CD14-positive monocyte (primary cell): Measurements from ENCODE around the gene IP6K2. TPM values are rescaled to one million over a fixed set of nuclear protein-coding genes. Genes with fewer than 3 reads are reported as not detected.
A peak's percentile ranks its signal among the peaks of the same experiment; 100 is the strongest.

Experiments
- DNase-seq, 3 donors: peaks; one replicate each; pipeline ENCODE4 v3.0.0-alpha.2; 2011 to 2022
- H2AFZ ChIP-seq: 2 replicates; pipeline ENCODE4 v1.6.0; 2012; ENCODE audit warnings: mild to moderate bottlenecking, low read depth, low read length, inconsistent platforms; ENCODE audit not compliant: insufficient read depth, poor library complexity, severe bottlenecking
- H3K27ac ChIP-seq, 2 donors: 1 replicate in 1 of 2; 2 replicates in 1 of 2; pipeline ENCODE4 v1.5.1; 2012 to 2013; ENCODE audit warnings: low read length in 2 of 2, control low read depth in 1 of 2, inconsistent platforms in 1 of 2, low read depth in 1 of 2, mild to moderate bottlenecking in 1 of 2
- H3K27me3 ChIP-seq, 2 donors: one replicate each; pipeline versions ENCODE4 v1.6.0 to v1.6.1; 2011 to 2013; ENCODE audit warnings: low read length in 2 of 2; ENCODE audit not compliant: control insufficient read depth in 2 of 2, insufficient read depth in 2 of 2
- H3K36me3 ChIP-seq, 2 donors: replicated peaks in 1 of 2; 1 replicate in 1 of 2; 2 replicates in 1 of 2; pipeline versions ENCODE4 v1.5.1 to v1.6.1; 2012 to 2013; ENCODE audit warnings: low read length in 2 of 2, control low read depth in 1 of 2, inconsistent platforms in 1 of 2, mild to moderate bottlenecking in 1 of 2; ENCODE audit not compliant: insufficient read depth in 2 of 2, control insufficient read depth in 1 of 2
- H3K4me1 ChIP-seq, 2 donors: 1 replicate in 1 of 2; 2 replicates in 1 of 2; pipeline versions ENCODE4 v1.5.1 to v1.6.1; 2012 to 2013; ENCODE audit warnings: low read length in 2 of 2, control low read depth in 1 of 2, inconsistent platforms in 1 of 2, mild to moderate bottlenecking in 1 of 2, moderate library complexity in 1 of 2; ENCODE audit not compliant: insufficient read depth in 2 of 2, control insufficient read depth in 1 of 2
- H3K4me2 ChIP-seq: replicated peaks from 2 replicates; pipeline ENCODE3; 2012; ENCODE audit warnings: low read length, moderate library complexity, mild to moderate bottlenecking; ENCODE audit not compliant: poor library complexity, severe bottlenecking; ENCODE audit errors: extremely low read depth
- H3K4me3 ChIP-seq, 3 experiments: fragments of 200-600 bp in 1 of 3; sonication (generic) in 1 of 3; replicated peaks in 1 of 3; 1 replicate in 2 of 3; 2 replicates in 1 of 3; pipeline ENCODE4 v1.5.1; 2011 to 2013; ENCODE audit warnings: low read length in 3 of 3, mild to moderate bottlenecking in 3 of 3, control low read depth in 2 of 3, low read depth in 2 of 3, inconsistent platforms in 1 of 3, moderate library complexity in 1 of 3
- H3K79me2 ChIP-seq: 2 replicates; pipeline ENCODE4 v1.6.0; 2012; ENCODE audit warnings: mild to moderate bottlenecking, control low read depth, inconsistent platforms, low read length, moderate library complexity; ENCODE audit not compliant: insufficient read depth
- H3K9ac ChIP-seq: 2 replicates; pipeline ENCODE4 v1.6.0; 2017; ENCODE audit warnings: low read length, mild to moderate bottlenecking; ENCODE audit not compliant: insufficient read depth, poor library complexity, severe bottlenecking
- H3K9me3 ChIP-seq, 2 donors: replicated peaks in 1 of 2; 1 replicate in 1 of 2; 2 replicates in 1 of 2; pipeline versions ENCODE4 v1.5.1 to v1.6.1; 2012 to 2013; ENCODE audit warnings: low read length in 2 of 2, control low read depth in 1 of 2; ENCODE audit not compliant: control insufficient read depth in 1 of 2, insufficient read depth in 1 of 2
- H4K20me1 ChIP-seq: 2 replicates; pipeline ENCODE4 v1.6.0; 2012; ENCODE audit warnings: mild to moderate bottlenecking, low read length, control low read depth, moderate library complexity; ENCODE audit not compliant: insufficient read depth
- H3K27ac Mint-ChIP-seq, 7 donors: one replicate each; pipeline ENCODE4 v1.8.0; 2020; ENCODE audit warnings: mild to moderate bottlenecking in 7 of 7, mixed read lengths in 7 of 7, moderate library complexity in 6 of 7, inconsistent platforms in 2 of 7
- H3K27me3 Mint-ChIP-seq, 3 donors: one replicate each; pipeline ENCODE4 v1.8.0; 2021 to 2022; ENCODE audit warnings: low read depth in 3 of 3, mild to moderate bottlenecking in 3 of 3, mixed read lengths in 3 of 3, moderate library complexity in 3 of 3, inconsistent platforms in 1 of 3
- H3K36me3 Mint-ChIP-seq, 2 donors: one replicate each; pipeline ENCODE4 v1.8.0; 2020; ENCODE audit warnings: mixed read lengths in 2 of 2, inconsistent platforms in 1 of 2, mild to moderate bottlenecking in 1 of 2
- H3K4me1 Mint-ChIP-seq: one replicate; pipeline ENCODE4 v1.8.0; 2020; ENCODE audit warnings: mild to moderate bottlenecking, mixed read lengths
- H3K4me3 Mint-ChIP-seq, 2 donors: one replicate each; pipeline ENCODE4 v1.8.0; 2020; ENCODE audit warnings: mild to moderate bottlenecking in 2 of 2, mixed read lengths in 2 of 2, moderate library complexity in 1 of 2
- H3K9me3 Mint-ChIP-seq, 7 donors: one replicate each; pipeline ENCODE4 v1.8.0; 2020 to 2022; ENCODE audit warnings: mixed read lengths in 7 of 7, mild to moderate bottlenecking in 6 of 7, moderate library complexity in 6 of 7, inconsistent platforms in 2 of 7
- WGBS: methylation state at CpG from one replicate; pipeline ENCODE4 v1.1.5; 2013; ENCODE audit warnings: missing lambda C conversion rate; ENCODE audit not compliant: insufficient coverage; 5-methylcytosine and 5-hydroxymethylcytosine counted together
- intact Hi-C, 2 donors: fragments of 100-400 bp; cut with micrococcal nuclease; formaldehyde crosslinking; loops; one replicate each; pipeline versions ENCODE4 v1.15.0 to v1.15.1; 2023
- polyA plus RNA-seq, 3 donors: library from polyadenylated mRNA; depleted of rRNA in 1 of 3; unstranded in 2 of 3; stranded (reverse) in 1 of 3; fragments of 300-500 nt in 2 of 3; fragments of >200 nt in 1 of 3; fragmentation: Illumina TruSeq in 2 of 3; gene quantifications; 1 replicate in 2 of 3; 2 replicates in 1 of 3; pipeline ENCODE4 v1.2.3, GENCODE V29; 2012 to 2021
- TF ChIP-seq, protein P1 (sequence below): fragments of 200-600 bp; IDR thresholded peaks from one replicate; pipeline ENCODE4 v1.8.0; 2022; ENCODE audit warnings: antibody characterized with exemption, mild to moderate bottlenecking

The IP6K2 gene
- polyA plus RNA-seq, 3 donors, result 16.5 to 53.8 (median 18.7) TPM

GRCh38 chr3:48655063-48655462, 62.0 kb downstream of the IP6K2 start:
- H3K27me3 Mint-ChIP-seq, result peaks cover 11 to 33% (median 18%) of the 10 kb centered on the region in 3 donors
- intact Hi-C loops, result no loop called here
- 95% methylated on average over 3 of the region's 12 CpGs for whole genome bisulfite sequencing
- Histone ChIP-seq H3K27me3 (peaks cover 0 to 19% of the 10 kb centered on the region in 2 donors), H3K4me2 (peak overlapping the region; percentile 75), H3K4me3 (peak overlapping the region in 1 of 3 experiments; percentile 77), H3K9me3 (no peaks in the 10 kb centered on the region), H3K79me2 (no peaks in the 10 kb centered on the region), H4K20me1 (no peaks in the 10 kb centered on the region), H3K4me1 (peaks cover 17 to 24% of the 10 kb centered on the region in 2 donors), H2AFZ (peak overlapping the region; percentile 78), H3K27ac (no peak overlapping the region), H3K36me3 (no peaks in the 10 kb centered on the region), H3K9ac (peak overlapping the region; percentile 63)
- peak overlapping the region; percentile 56 to 67 for H3K4me3 Mint-ChIP-seq
- no peak overlapping the region for H3K27ac Mint-ChIP-seq
- no peak for DNase-seq
- H3K9me3 Mint-ChIP-seq, result peaks cover 0 to 5% (median 0%) of the 10 kb centered on the region in 7 donors
- no peaks in the 10 kb centered on the region for H3K36me3 Mint-ChIP-seq
- TF ChIP-seq, protein P1, sequence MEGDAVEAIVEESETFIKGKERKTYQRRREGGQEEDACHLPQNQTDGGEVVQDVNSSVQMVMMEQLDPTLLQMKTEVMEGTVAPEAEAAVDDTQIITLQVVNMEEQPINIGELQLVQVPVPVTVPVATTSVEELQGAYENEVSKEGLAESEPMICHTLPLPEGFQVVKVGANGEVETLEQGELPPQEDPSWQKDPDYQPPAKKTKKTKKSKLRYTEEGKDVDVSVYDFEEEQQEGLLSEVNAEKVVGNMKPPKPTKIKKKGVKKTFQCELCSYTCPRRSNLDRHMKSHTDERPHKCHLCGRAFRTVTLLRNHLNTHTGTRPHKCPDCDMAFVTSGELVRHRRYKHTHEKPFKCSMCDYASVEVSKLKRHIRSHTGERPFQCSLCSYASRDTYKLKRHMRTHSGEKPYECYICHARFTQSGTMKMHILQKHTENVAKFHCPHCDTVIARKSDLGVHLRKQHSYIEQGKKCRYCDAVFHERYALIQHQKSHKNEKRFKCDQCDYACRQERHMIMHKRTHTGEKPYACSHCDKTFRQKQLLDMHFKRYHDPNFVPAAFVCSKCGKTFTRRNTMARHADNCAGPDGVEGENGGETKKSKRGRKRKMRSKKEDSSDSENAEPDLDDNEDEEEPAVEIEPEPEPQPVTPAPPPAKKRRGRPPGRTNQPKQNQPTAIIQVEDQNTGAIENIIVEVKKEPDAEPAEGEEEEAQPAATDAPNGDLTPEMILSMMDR, result no peak
- H3K4me1 Mint-ChIP-seq, result peaks cover 16% of the 10 kb centered on the region

DNA sequence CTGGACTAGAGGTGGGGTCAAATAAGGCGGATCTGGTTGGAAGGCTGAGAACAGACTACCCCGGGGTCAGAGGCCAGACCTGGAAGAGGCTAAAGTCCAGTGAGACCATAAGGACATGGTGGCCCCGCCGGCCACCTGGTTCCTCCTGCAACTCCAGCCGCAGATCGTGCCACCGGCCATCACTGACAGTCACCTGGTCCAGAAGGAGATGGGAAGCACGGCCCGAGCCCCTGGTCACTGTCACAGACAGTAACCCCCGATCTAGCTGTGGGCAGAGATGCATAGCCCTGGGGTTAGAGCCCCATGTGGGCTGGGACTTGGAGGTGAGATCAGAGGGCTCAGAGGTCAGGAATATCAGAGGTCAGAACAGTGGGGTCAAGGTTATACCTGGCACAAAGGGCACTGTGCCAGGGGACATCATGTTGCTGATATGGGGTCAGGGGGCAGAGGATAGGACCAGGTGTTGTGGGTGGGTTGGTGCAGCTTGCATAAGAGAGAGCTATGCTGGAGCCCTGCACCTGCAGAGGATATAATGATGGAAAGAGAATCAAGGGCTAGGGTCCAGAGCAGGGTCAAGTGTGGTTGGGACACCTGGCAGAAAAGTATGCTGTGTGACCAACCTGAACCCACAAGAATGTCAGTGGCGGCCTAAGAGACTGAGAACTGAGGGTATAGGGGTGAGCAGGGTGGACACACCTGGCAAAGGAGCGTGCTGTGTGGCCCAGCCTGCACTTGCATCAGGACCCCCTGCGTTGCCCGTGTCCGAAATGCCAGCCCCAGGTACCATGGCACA, 63.9 kb downstream of the IP6K2 start:
- no peak overlapping the region for H3K9ac ChIP-seq
- peaks cover 8 to 22% (median 9%) of the 10 kb centered on the region in 3 donors for H3K27me3 Mint-ChIP-seq
- no peak overlapping the region for H3K4me3 Mint-ChIP-seq
- H3K27ac ChIP-seq, result no peak overlapping the region
- peaks cover 17 to 24% of the 10 kb centered on the region in 2 donors for H3K4me1 ChIP-seq
- H3K9me3 Mint-ChIP-seq, result peaks cover 0 to 3% (median 0%) of the 10 kb centered on the region in 7 donors
- no peaks in the 10 kb centered on the region for H3K36me3 Mint-ChIP-seq
- H3K4me3 ChIP-seq, result no peak overlapping the region
- H3K27ac Mint-ChIP-seq, result peak overlapping the region in 1 of 7 donors; percentile 82
- DNase-seq, result no peak
- no peaks in the 10 kb centered on the region for H3K9me3 ChIP-seq
- H3K4me1 Mint-ChIP-seq, result peaks cover 16% of the 10 kb centered on the region
- no peak overlapping the region for H3K4me2 ChIP-seq
- 95% methylated on average over 15 of the region's 15 CpGs for WGBS
- H4K20me1 ChIP-seq, result no peaks in the 10 kb centered on the region
- H3K36me3 ChIP-seq, result no peaks in the 10 kb centered on the region
- H3K27me3 ChIP-seq, result peaks cover 0 to 12% of the 10 kb centered on the region in 2 donors
- TF ChIP-seq, protein P1, result no peak
- H2AFZ ChIP-seq, result no peak overlapping the region
- intact Hi-C loops, result no loop called here
- no peaks in the 10 kb centered on the region for H3K79me2 ChIP-seq
